Measurements from ENCODE around the gene PARM1.

DNA sequence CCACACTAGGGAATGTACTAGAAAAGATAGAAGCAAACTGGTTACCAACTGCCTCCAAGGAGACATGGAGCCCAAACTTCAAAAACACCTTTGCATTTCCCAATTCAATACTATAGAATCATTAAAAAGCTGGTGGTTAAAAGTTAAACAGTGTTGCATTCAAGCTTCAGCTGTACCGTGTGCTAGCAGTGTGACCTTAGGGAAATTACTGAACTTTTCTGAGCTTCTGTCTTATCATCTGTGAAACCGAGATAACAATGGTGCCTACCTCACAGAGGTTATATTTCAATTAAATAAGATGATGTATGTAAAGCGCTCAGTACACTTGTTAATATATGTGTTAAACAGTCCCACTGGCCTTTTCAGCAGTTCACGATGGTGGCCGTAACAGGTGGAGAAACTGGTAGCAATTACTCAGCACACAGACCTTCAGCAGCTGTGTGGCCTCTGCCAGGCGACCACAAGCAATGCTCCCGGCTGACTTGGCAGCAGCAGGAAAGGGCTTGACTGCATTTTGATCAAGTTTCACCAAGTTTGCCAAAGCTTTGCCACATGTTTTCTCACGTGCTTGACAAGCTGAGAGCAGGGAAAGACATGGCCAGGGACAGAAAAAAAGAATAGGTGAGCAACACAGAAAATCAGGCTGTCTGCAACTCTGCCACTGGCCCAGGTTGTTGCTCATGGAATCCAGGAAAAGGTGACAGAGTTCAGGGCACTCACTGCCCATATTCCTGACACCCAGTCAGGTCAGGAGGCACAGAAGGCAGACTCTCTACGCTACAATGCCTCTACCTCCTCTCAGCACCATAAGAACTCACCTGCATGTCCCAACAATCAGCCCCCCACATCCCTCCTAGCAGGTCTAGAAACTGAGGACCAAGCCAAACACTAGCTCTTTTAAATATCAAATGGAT lies 72.1 kb downstream of the PARM1 start:
- TF ChIP-seq, protein P1, sequence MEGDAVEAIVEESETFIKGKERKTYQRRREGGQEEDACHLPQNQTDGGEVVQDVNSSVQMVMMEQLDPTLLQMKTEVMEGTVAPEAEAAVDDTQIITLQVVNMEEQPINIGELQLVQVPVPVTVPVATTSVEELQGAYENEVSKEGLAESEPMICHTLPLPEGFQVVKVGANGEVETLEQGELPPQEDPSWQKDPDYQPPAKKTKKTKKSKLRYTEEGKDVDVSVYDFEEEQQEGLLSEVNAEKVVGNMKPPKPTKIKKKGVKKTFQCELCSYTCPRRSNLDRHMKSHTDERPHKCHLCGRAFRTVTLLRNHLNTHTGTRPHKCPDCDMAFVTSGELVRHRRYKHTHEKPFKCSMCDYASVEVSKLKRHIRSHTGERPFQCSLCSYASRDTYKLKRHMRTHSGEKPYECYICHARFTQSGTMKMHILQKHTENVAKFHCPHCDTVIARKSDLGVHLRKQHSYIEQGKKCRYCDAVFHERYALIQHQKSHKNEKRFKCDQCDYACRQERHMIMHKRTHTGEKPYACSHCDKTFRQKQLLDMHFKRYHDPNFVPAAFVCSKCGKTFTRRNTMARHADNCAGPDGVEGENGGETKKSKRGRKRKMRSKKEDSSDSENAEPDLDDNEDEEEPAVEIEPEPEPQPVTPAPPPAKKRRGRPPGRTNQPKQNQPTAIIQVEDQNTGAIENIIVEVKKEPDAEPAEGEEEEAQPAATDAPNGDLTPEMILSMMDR (IDR thresholded peaks at IDR 0.05) = no peak
- no peak for TF ChIP-seq ZFX (IDR thresholded peaks at IDR 0.05; ENCODE audit: borderline replicate concordance)

Data from 22Rv1 (cell line).